CD4-positive, alpha-beta T cell treated with Interleukin-1 beta for 1 hour (primary cell): ENCODE results near the gene STAT5A.
A peak's percentile ranks its signal among the peaks of the same experiment; 100 is the strongest.
"Not testable (repeated sequence)": the region's sequence is repeated elsewhere in the genome, so short reads cannot be mapped to it uniquely, and the experiment has no call there.

Source experiments
- DNase-seq, 2 donors: peaks; one replicate each; pipeline ENCODE4 v3.0.0-alpha.2; 2020 to 2022

STAT5A gene

GRCh38 chr17:42309986-42310786 is 21.9 kb downstream of the STAT5A start:
- DNase-seq = no peak

GRCh38 chr17:42310787-42311215 is 22.5 kb downstream of the STAT5A start:
- no peak for DNase-seq

- peak in 1 of 2 donors; percentile 45 for DNase-seq
Observed at GRCh38 chr17:42311240-42312034, 23.1 kb downstream of the STAT5A start.

GRCh38 chr17:42312035-42312284 is 23.7 kb downstream of the STAT5A start:
- DNase-seq = no peak

GRCh38 chr17:42312285-42313130 is 24.2 kb downstream of the STAT5A start:
- peak; percentile 78 to 79 for DNase-seq

GRCh38 chr17:42313389-42313772 is 25.1 kb downstream of the STAT5A start:
- no peak for DNase-seq

- DNase-seq = no peak
Observed at GRCh38 chr17:42313773-42314566, 25.7 kb downstream of the STAT5A start.

GRCh38 chr17:42315402-42316156 is 27.3 kb downstream of the STAT5A start:
- DNase-seq = peak; percentile 26 to 29

- DNase-seq = no peak
Observed at GRCh38 chr17:42316755-42317154, 28.5 kb downstream of the STAT5A start.

- no peak for DNase-seq
Observed at GRCh38 chr17:42317266-42317845, 29.1 kb downstream of the STAT5A start.

- DNase-seq = not testable (repeated sequence)
Observed at GRCh38 chr17:42317967-42318366, 29.7 kb downstream of the STAT5A start.

- no peak for DNase-seq
Observed at GRCh38 chr17:42321555-42321954, 33.3 kb downstream of the STAT5A start.

GRCh38 chr17:42322382-42323267 is 34.3 kb downstream of the STAT5A start:
- DNase-seq = peak; percentile 92

- DNase-seq = no peak
Observed at GRCh38 chr17:42323268-42323773, 35.0 kb downstream of the STAT5A start.

GRCh38 chr17:42325026-42325425 is 36.7 kb downstream of the STAT5A start:
- no peak for DNase-seq

GRCh38 chr17:42329025-42329976 is 41.0 kb downstream of the STAT5A start:
- DNase-seq = no peak

- DNase-seq = no peak
Observed at GRCh38 chr17:42333053-42333452, 44.8 kb downstream of the STAT5A start.

- DNase-seq = no peak
Observed at GRCh38 chr17:42334677-42335076, 46.4 kb downstream of the STAT5A start.

GRCh38 chr17:42337442-42337841 is 49.1 kb downstream of the STAT5A start:
- peak; percentile 45 to 72 for DNase-seq
